T-helper 17 cell (primary cell): ENCODE data around the gene PAN3. TPM values are rescaled to one million over a fixed set of nuclear protein-coding genes. Genes with fewer than 3 reads are reported as not detected.
"Not testable (repeated sequence)": the region's sequence is repeated elsewhere in the genome, so short reads cannot be mapped to it uniquely, and the experiment has no call there.

Experiments used
- ATAC-seq: fragments of 150-1000 bp; cut with Tn5 transposase; 2 replicates; pipeline ENCODE4 v1.10.0; 2021; ENCODE audit warnings: mild to moderate bottlenecking, moderate library complexity
- DNase-seq, 3 donors: peaks; one replicate each; pipeline versions ENCODE4 v3.0.0 to v3.0.0-alpha.2; 2020 to 2021
- H3K9me3 ChIP-seq: one replicate; pipeline ENCODE4 v1.7.0; 2013; ENCODE audit warnings: low read length, mild to moderate bottlenecking; ENCODE audit not compliant: control insufficient read depth, poor library complexity, severe bottlenecking
- H3K27ac Mint-ChIP-seq: one replicate; pipeline ENCODE4 v1.8.0; 2022; ENCODE audit warnings: mild to moderate bottlenecking, moderate library complexity, mixed read lengths
- H3K27me3 Mint-ChIP-seq: one replicate; pipeline ENCODE4 v1.8.0; 2022; ENCODE audit warnings: mixed read lengths
- H3K36me3 Mint-ChIP-seq: one replicate; pipeline ENCODE4 v1.8.0; 2022; ENCODE audit warnings: low read depth, mixed read lengths
- H3K4me1 Mint-ChIP-seq: one replicate; pipeline ENCODE4 v1.8.0; 2022; ENCODE audit warnings: mild to moderate bottlenecking, mixed read lengths
- H3K4me3 Mint-ChIP-seq: one replicate; pipeline ENCODE4 v1.8.0; 2022; ENCODE audit warnings: mild to moderate bottlenecking, moderate library complexity, mixed read lengths
- total RNA-seq, 4 donors: library from RNA in 2 of 4; stranded (reverse) in 2 of 4; gene quantifications; one replicate each; pipeline ENCODE4 v1.2.3 and lab custom pipeline; 2022 to 2026

The PAN3 gene
- total RNA-seq, 2 donors from 2014 or later: 67.2 to 70.2 TPM

DNA sequence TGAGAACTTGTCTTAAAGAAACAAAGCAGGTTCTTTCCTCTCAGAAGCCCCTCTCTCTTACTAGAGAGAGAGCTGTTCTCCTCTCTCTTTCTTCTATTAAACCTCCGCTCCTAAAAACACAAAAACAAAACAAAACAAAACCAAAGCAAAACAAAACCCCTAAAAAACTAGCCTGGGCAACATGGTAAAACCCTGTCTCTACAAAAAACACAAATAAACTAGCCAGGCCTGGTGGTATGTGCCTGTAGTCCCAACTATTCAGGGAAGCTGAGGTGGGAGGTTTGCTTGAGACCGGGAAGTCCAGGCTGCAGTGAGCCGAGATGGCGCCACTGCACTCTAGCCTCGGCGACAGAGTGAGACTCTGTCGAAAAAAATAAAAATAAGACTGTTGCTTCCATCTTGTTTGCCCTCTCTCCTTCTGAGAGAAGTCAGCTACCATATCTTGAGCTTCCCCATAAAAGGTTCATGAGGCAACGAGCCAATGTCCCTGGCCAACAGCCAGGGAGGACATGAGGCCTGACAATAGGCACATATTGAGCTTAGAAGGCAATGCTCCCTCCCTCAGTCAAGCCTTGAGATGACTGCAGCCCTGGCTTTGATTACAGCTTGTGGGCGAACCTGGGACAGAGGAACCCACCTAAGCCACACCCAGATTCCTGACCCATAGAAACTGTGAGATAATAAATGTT, 20.5 kb upstream of the PAN3 start:
- Mint-ChIP-seq H3K27me3 (peaks cover 8% of the 10 kb centered on the region), H3K27ac (no peak overlapping the region), H3K36me3 (peaks cover 4% of the 10 kb centered on the region), H3K4me3 (no peak overlapping the region), H3K4me1 (peaks cover 7% of the 10 kb centered on the region)
- H3K9me3 ChIP-seq: no peaks in the 10 kb centered on the region
- ATAC-seq (no peak), DNase-seq (no peak)

DNA sequence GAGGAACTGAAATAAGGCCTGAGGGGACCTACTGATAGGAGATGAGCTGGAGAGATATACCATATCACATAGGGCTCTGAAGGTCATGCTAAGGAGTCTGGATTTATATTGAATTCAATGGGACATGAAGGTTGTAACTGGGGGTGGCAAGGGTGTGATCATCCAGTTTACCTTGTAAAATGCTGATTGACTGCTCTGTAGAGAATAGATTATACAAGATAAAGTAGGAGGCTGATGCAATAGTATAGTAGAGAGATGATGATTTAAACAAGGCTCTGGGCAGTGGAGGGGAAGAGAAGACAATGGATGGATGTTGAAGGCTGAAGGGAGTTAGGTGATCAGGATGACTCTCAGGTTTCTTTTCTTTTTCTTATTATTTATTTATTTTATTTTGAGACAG, 18.0 kb upstream of the PAN3 start:
- ATAC-seq (no peak), DNase-seq (no peak)
- Mint-ChIP-seq H3K27me3 (peaks cover 8% of the 10 kb centered on the region), H3K4me1 (peaks cover 9% of the 10 kb centered on the region), H3K36me3 (peaks cover 4% of the 10 kb centered on the region), H3K27ac (no peak overlapping the region), H3K4me3 (no peak overlapping the region)
- H3K9me3 ChIP-seq: no peaks in the 10 kb centered on the region

DNA sequence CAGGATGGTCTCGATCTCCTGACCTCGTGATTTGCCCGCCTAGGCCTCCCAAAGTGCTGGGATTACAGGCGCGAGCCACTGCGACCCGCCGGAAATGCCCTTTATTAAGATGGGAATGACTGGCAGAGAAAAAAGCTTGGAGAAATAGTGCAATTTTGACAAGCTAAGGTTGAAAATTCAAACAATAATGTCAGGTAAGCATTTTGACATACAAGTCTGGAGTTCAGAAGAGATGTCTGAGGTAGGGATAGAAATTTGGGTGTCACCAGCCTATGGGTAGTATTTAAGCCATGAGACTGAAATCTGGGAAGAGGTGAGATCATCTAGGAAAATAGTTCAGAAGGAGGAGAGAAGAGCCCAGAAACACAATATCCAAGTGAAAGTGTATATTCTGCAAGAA, 17.1 kb upstream of the PAN3 start:
- H3K4me3 Mint-ChIP-seq: peak overlapping the region; percentile 28

DNA sequence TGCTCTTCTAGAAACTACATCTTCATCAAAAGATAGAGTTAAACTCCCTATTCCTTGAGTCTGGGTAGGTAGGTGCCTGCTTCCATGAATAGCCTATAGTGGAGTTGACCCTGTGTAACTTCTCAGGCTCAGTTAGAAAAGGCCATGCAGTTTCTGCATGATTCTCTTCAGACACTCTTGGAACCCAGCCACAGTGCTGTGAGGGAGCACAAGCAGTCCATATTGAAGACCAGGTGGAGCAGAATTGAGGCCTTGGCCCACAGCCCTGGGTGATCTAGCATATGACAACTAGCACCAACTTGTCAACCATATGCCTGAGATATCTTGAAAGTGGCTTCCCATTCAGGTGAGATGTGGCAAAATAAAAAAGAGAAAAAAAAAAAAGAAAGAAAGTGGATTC, 10.3 kb upstream of the PAN3 start:
- ATAC-seq: no peak
- H3K27me3 Mint-ChIP-seq: no peaks in the 10 kb centered on the region

More for the DNA sequence above, 17.1 kb upstream of the PAN3 start:
- Mint-ChIP-seq H3K27ac (no peak overlapping the region), H3K36me3 (peaks cover 4% of the 10 kb centered on the region), H3K27me3 (peaks cover 5% of the 10 kb centered on the region), H3K4me1 (peaks cover 9% of the 10 kb centered on the region)
- H3K9me3 ChIP-seq: no peaks in the 10 kb centered on the region
- ATAC-seq (no peak), DNase-seq (no peak)

DNA sequence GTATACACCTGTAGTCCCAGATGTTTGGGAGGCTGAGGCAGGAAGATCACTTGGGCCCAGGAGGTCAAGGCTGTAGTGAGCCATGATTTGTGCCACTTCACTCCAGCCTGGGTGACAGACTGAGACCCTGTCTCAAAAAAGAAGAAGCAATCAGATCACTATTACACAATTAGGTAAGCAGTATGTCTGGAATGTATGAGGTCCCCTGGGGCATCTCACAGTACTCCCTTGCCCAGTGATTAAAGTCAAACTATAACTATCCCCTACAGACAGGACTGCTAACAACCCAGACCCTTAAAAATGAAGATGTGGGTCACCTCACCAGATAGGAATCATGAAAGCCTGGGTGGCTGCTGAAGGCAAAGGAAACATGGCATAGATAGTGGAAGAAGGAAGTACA, 9.4 kb upstream of the PAN3 start:
- no peak for DNase-seq
- Mint-ChIP-seq H3K27me3 (no peaks in the 10 kb centered on the region), H3K36me3 (no peaks in the 10 kb centered on the region), H3K4me3 (no peak overlapping the region), H3K4me1 (peaks cover 2% of the 10 kb centered on the region), H3K27ac (no peak overlapping the region)
- H3K9me3 ChIP-seq: no peaks in the 10 kb centered on the region
- no peak for ATAC-seq

More for the DNA sequence above, 10.3 kb upstream of the PAN3 start:
- no peaks in the 10 kb centered on the region for H3K9me3 ChIP-seq
- H3K4me1 Mint-ChIP-seq: peaks cover 4% of the 10 kb centered on the region
- H3K36me3 Mint-ChIP-seq: no peaks in the 10 kb centered on the region
- no peak overlapping the region for H3K4me3 Mint-ChIP-seq
- H3K27ac Mint-ChIP-seq: no peak overlapping the region
- DNase-seq: no peak

DNA sequence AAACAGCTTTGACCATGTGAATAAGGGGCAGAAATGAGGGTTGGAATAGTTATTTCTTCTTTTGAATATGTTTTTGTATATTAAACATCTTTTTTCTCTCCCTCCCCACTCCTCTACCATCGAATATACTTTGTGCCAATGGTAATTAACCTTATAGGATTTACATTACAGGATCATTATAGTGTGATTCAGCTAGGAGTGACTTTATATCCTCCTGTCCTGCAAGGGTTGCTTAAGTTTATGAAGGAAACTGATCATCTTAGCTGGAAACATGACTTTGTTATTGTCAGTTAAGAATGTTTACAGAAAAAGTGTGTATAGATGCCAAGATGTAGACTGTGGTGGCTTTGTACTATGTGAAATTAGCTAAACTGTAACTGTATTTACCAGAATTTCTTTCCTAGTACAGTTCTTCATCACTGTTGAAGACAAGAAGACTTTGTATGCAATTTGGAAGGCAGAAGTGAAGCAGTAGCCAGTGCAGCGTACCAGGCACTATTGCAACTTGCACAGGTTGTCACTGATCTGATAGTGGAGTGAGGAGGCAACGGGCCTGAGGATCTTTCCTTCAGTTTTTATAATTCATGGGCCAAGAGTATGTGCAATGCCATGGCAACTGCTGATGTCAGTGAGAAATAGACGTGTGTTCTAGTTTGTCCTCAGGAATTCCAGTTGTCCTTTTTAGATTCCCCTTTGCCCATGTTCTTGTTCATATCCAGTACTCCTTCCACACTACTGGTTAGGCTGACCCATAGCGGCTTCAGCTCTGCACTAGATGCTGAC, 8.2 kb upstream of the PAN3 start:
- Mint-ChIP-seq H3K4me3 (no peak overlapping the region), H3K36me3 (no peaks in the 10 kb centered on the region), H3K4me1 (peaks cover 2% of the 10 kb centered on the region), H3K27ac (no peak overlapping the region), H3K27me3 (no peaks in the 10 kb centered on the region)
- ATAC-seq (no peak), DNase-seq (no peak)
- H3K9me3 ChIP-seq: no peaks in the 10 kb centered on the region

DNA sequence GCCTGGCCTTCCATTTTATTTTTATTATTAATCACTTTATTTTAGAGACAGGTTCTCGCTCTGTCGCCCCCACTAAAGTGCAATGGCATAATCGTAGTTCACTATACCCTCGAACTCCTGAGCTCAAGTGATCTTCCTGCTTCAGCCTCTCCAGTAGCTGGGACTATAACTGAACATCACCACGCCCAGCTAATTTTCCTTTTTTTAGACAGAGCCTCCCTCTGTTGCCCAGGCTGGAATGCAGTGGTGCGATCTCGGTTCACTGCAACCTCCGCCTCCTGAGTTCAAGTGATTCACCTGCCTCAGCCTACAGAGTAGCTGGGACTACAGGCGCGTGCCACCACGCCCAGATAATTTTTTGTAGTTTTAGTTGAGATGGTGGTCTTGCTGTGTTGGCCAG, 6.7 kb upstream of the PAN3 start:
- H3K27me3 Mint-ChIP-seq: no peaks in the 10 kb centered on the region
- DNase-seq (no peak), ATAC-seq (no peak)
- no peaks in the 10 kb centered on the region for H3K9me3 ChIP-seq
- peaks cover 3% of the 10 kb centered on the region for H3K4me1 Mint-ChIP-seq
- no peaks in the 10 kb centered on the region for H3K36me3 Mint-ChIP-seq
- H3K4me3 Mint-ChIP-seq: no peak overlapping the region
- H3K27ac Mint-ChIP-seq: no peak overlapping the region

DNA sequence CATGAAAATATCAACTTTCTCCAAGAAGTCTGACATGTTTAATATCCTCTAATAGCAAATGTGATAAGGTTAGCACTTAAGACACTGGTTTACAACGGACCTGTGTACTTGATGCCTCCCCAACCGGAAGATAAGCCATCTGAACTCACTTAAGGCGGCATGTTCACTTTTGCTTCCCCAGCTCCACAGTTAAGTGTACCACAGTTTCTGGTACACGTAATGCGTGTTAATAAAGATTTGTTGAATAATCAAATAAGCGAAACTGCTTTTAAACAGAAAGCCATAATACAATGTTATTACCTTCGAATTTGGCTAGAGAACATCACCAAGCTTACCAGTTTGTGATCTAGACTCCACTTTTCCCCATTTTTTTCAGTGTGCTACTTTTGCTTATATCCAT, 1.4 kb upstream of the PAN3 start:
- peaks cover 32% of the 10 kb centered on the region for H3K4me1 Mint-ChIP-seq
- no peak for DNase-seq
- H3K27me3 Mint-ChIP-seq: no peaks in the 10 kb centered on the region
- no peaks in the 10 kb centered on the region for H3K36me3 Mint-ChIP-seq
- H3K27ac Mint-ChIP-seq: peak overlapping the region; percentile 97
- no peaks in the 10 kb centered on the region for H3K9me3 ChIP-seq
- no peak for ATAC-seq
- H3K4me3 Mint-ChIP-seq: peak overlapping the region; percentile 89

DNA sequence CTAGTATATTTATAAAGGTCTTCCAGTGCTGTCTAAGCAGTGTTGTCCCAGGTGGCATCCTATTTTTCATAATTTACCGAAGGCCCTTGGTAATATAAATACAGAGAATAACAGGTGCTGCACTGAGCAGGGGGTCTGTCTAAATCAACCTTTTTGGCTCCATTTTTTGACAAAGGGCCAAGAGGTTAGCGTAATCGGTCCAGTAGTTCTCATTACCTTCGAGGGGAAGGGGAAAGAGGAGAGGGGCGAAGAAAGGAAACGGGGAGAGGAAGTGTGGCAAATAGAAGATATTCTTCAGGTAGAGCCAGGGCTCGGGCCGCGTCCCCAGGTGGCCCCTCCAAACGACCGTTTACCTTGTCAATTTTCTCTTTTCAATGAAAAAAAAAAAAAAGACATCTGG, 749 bp upstream of the PAN3 start:
- no peak for ATAC-seq
- DNase-seq: no peak
- no peaks in the 10 kb centered on the region for H3K36me3 Mint-ChIP-seq

DNA sequence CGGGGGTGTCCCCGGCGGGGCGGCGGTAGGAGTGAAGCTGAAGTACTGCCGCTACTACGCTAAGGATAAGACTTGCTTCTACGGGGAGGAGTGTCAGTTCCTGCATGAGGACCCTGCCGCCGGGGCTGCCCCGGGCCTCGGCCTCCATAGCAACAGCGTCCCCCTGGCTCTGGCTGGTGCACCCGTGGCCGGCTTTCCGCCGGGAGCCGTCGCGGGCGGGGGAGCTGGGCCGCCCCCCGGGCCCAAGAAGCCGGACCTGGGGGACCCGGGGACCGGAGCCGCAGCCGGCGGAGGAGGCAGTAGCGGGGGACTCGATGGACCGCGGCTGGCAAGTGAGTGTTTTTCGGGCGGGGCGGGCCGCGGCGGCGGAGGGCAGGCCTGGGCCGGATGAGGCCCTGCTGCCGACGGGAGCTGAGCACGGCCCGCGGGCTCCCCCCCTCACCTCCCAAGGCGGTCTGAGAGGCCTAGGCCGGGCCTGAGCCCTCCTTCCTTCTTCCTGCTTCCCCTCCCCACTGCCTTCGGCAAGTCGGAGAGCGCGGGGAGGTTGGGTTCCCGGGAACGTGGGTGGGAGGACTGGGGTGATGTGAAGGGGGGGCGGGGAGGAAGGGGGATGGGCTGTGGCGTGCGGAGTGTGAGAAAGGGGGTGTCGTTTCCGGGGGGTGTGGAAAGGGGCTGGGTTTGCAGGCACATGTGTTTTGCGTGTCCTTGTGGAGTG, 568 bp downstream of the PAN3 start:
- Mint-ChIP-seq H3K36me3 (no peaks in the 10 kb centered on the region), H3K4me1 (peaks cover 43% of the 10 kb centered on the region), H3K27me3 (no peaks in the 10 kb centered on the region), H3K4me3 (peak overlapping the region; percentile 89), H3K27ac (peak overlapping the region; percentile 97)
- DNase-seq (peak; percentile 64 to 81 (median 69)), ATAC-seq (peak; percentile 71)
- H3K9me3 ChIP-seq: no peaks in the 10 kb centered on the region

More for the DNA sequence above, 749 bp upstream of the PAN3 start:
- H3K9me3 ChIP-seq: no peaks in the 10 kb centered on the region
- H3K4me1 Mint-ChIP-seq: peaks cover 37% of the 10 kb centered on the region
- peak overlapping the region; percentile 89 for H3K4me3 Mint-ChIP-seq
- no peaks in the 10 kb centered on the region for H3K27me3 Mint-ChIP-seq
- peak overlapping the region; percentile 97 for H3K27ac Mint-ChIP-seq

DNA sequence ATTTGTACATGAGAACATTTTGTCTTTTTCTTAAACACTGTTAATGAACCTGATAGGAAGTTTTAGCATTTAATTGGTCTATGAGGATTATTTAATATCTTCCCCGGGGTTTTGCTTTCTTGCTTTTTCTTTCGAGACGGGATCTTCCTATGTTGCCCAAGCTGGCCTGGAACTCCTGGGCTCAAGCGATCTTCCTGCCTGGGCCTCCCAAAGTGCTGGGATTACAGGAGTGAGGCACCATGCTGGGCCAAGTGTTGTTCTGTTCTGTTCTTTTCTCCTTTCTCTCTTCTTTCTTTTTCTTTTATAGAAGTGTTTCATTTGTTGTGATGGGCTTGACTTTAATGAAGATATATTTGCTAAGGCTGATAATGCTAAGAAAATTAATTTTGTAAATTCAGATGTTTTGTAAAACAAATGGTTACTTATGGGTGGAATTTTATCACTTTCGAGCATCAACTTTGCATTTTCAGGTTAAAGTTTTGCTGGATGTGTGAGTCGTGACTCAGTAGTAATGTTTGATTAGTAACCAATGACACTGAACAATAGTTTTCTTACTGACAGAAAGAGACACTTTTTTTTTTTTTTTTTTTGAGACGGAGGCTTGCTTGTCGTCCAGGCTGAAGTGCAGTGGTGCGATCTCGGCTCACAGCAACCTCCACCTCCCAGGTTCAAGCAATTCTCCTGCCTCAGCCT, 2.2 kb downstream of the PAN3 start:
- ATAC-seq (no peak), DNase-seq (no peak)
- H3K4me3 Mint-ChIP-seq: peak overlapping the region; percentile 89
- H3K27ac Mint-ChIP-seq: peak overlapping the region; percentile 97
- H3K27me3 Mint-ChIP-seq: no peaks in the 10 kb centered on the region
- H3K4me1 Mint-ChIP-seq: peaks cover 45% of the 10 kb centered on the region
- no peaks in the 10 kb centered on the region for H3K9me3 ChIP-seq
- no peaks in the 10 kb centered on the region for H3K36me3 Mint-ChIP-seq

DNA sequence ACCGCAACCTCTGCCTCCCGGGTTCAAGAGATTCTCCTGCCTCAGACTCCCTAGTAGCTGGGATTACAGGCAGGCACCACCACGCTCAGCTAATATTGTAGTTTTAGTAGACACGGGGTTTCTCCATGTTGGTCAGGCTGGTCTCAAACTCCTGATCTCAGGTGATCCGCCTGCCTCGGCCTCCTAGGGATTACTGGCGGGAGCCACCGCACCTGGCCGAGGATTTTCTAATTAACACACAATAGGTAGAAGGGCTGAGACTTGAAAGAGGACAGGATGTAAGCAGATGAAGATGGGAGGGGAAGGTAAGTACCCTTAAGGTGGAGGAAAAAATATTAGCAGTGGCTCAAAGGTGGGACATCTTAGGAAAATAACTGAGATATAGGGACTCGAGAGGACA, 3.2 kb downstream of the PAN3 start:
- DNase-seq, H3K36me3 Mint-ChIP-seq, ATAC-seq, H3K9me3 ChIP-seq, H3K27me3 Mint-ChIP-seq: not testable (repeated sequence)
- Mint-ChIP-seq H3K27ac (peak overlapping the region; percentile 85), H3K4me1 (peaks cover 46% of the 10 kb centered on the region), H3K4me3 (peak overlapping the region; percentile 76)

DNA sequence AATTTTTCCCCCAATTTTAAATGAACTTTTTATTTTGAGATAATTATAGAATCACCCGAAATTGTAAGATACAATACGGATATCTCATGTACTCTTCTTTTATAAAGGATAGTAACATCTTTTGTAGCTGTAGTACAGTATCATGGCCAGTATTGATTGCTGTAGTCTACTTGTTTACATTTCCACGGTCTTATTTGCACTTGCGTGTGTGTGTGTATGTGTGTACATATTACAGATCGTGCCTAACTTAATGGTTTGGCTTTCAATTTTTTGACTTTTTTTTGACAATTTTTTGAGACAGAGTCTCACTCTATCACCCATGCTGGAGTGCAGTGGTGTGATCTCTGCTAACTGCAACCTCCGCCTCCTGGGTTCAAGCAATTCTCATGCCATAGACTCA, 6.7 kb downstream of the PAN3 start:
- Mint-ChIP-seq H3K27me3 (no peaks in the 10 kb centered on the region), H3K36me3 (no peaks in the 10 kb centered on the region), H3K4me1 (peaks cover 40% of the 10 kb centered on the region), H3K27ac (no peak overlapping the region), H3K4me3 (no peak overlapping the region)
- no peak for ATAC-seq
- no peaks in the 10 kb centered on the region for H3K9me3 ChIP-seq
- DNase-seq: no peak
